ENCODE measurements around the gene C18orf63. TPM values are rescaled to one million over a fixed set of nuclear protein-coding genes. Genes with fewer than 3 reads are reported as not detected.

Gene C18orf63
- total RNA-seq, 6 donors from 2014 or later: under 0.01 to 1.6 (median 0.22) TPM

DNA sequence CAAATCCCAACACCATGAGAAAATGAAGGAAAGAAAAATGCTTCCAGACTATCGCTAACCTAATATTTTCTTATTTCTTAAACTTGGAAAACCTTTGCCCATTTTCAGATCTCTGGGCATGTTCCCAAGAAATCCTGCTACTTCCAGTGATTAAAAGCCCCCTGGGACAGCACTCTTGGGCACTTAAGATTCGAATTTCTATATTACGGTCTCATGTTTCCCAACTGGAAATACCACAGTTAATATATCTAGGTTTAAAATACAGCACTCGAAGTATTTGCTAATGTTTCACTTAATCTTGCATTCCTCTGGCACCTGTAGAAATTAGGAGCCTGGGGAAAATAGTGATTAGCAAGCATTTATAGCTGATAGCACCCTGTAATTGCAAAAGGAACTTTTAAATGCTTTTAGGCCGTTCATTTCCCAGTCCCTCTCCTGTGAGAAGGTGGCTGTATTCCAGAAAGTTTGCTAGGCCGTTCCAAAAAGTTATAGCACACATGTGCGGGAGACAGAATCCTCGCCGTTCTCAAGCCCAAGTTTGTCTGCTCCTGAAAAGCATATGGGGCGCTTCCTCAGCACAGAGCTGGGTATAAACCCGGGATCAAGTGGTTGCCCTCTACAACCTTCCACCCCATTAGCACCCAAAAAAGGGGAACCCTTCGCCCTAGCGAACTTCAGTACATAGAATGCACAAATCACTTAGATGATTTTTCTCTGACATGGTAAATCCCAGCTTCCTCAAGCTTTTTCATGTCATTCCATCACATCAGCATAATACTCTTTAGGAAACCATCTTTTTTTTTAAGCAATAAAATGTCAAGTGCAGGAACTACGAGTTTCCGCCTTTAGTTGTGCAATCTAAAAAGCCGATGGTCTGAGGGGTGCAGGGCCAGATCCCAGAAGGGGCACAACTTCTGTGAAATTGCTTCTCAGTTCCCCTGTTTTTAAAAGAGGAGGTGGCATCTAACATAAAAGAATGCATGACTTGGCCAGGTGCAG lies 80.8 kb downstream of the C18orf63 start:
- Histone ChIP-seq H3K36me3 (no peaks in the 10 kb centered on the region), H3K4me1 (peaks cover 5 to 35% (median 17%) of the 10 kb centered on the region in 4 donors), H3K4me3 (no peak overlapping the region), H3K9me3 (no peaks in the 10 kb centered on the region), H3K27ac (peak overlapping the region in 3 of 4 donors; percentile 17 to 62 (median 36)), H3K27me3 (no peaks in the 10 kb centered on the region)
- no peak for DNase-seq
- ATAC-seq (ENCODE audit: low FRiP score in 2 of 2): peak in 1 of 2 donors; percentile 57
- no peak for TF ChIP-seq POLR2AphosphoS5 (IDR thresholded peaks at IDR 0.05)
- no peak for TF ChIP-seq EP300 (IDR thresholded peaks at IDR 0.05)
- TF ChIP-seq, protein P1, sequence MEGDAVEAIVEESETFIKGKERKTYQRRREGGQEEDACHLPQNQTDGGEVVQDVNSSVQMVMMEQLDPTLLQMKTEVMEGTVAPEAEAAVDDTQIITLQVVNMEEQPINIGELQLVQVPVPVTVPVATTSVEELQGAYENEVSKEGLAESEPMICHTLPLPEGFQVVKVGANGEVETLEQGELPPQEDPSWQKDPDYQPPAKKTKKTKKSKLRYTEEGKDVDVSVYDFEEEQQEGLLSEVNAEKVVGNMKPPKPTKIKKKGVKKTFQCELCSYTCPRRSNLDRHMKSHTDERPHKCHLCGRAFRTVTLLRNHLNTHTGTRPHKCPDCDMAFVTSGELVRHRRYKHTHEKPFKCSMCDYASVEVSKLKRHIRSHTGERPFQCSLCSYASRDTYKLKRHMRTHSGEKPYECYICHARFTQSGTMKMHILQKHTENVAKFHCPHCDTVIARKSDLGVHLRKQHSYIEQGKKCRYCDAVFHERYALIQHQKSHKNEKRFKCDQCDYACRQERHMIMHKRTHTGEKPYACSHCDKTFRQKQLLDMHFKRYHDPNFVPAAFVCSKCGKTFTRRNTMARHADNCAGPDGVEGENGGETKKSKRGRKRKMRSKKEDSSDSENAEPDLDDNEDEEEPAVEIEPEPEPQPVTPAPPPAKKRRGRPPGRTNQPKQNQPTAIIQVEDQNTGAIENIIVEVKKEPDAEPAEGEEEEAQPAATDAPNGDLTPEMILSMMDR (IDR thresholded peaks at IDR 0.05): no peak
- TF ChIP-seq POLR2A (IDR thresholded peaks at IDR 0.05): no peak
- 46 to 56% methylated on average over 16 of the region's 16 CpGs for WGBS, 2 donors

DNA sequence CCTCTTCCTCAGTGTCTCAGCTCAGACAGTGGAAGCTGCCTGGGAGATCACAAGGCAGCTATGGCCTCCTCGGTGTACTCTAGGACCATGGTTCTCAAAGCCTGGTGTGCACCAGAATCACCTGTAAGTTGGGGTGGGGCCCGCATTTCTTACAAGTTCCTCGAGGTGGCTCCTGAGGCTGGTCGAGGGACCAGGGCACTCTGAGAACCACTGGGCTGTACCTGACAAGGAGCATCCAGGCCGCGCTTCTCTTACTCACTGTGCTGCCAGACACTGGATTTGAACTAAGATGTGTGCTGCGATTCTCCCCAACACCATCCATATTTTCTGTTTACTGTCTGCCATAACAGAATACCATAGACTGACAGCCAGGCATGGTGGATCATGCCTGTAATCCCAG lies 81.9 kb downstream of the C18orf63 start:
- Histone ChIP-seq H3K4me3 (no peak overlapping the region), H3K36me3 (no peaks in the 10 kb centered on the region), H3K4me1 (peaks cover 5 to 35% (median 17%) of the 10 kb centered on the region in 4 donors), H3K27ac (no peak overlapping the region), H3K9me3 (no peaks in the 10 kb centered on the region), H3K27me3 (no peaks in the 10 kb centered on the region)
- DNase-seq: no peak
- TF ChIP-seq EP300 (IDR thresholded peaks at IDR 0.05) (no peak), POLR2AphosphoS5 (IDR thresholded peaks at IDR 0.05) (no peak), POLR2A (IDR thresholded peaks at IDR 0.05) (no peak)
- TF ChIP-seq, protein P1 (IDR thresholded peaks at IDR 0.05): no peak
- ATAC-seq (ENCODE audit: low FRiP score in 2 of 2): no peak
- 89 to 91% methylated on average over 6 of the region's 7 CpGs for WGBS, 2 donors

DNA sequence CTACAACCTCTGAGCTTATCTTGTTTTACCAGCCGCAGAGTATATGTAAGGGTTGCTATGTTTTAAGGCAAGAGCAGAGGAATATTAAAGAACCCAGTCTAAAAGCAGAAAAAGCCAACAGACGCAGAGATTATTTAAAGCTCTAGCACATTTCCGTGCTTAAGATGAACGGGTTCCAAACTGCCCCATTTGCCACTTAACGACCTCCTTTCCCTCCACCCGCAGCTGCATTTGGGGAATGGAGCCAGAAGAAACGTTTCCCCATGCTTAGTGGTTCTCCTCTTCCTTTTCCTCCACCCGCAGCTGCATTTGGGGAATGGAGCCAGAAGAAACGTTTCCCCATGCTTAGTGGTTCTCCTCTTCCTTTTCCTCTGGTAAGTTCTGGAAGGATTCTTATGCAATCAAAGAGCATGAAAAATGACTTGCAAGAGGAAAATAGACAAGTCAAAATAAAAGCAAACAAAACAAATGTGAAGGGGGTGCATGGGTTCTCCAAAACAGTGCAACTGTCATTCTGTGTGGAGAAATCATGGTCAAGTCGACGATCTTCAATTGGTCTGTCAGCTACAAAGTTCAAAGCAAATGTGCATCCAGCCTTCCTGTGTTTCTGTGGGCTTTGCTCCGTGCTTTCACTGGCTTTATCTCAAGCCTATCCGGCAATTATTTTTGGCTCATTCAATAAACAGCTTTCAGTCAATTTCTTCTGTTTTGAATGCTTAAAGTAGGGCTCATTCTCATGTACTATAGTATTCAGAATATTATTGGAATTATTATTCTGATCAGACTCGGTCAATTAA lies 83.7 kb downstream of the C18orf63 start:
- Histone ChIP-seq H3K27me3 (no peaks in the 10 kb centered on the region), H3K9me3 (no peaks in the 10 kb centered on the region), H3K4me1 (peaks cover 5 to 35% (median 17%) of the 10 kb centered on the region in 4 donors), H3K4me3 (no peak overlapping the region), H3K27ac (no peak overlapping the region), H3K36me3 (no peaks in the 10 kb centered on the region)
- no peak for DNase-seq
- WGBS, 2 donors: 25% methylated on average over 14 of the region's 14 CpGs
- TF ChIP-seq, protein P1 (IDR thresholded peaks at IDR 0.05): no peak
- TF ChIP-seq POLR2AphosphoS5 (IDR thresholded peaks at IDR 0.05) (no peak), POLR2A (IDR thresholded peaks at IDR 0.05) (no peak), EP300 (IDR thresholded peaks at IDR 0.05) (no peak)
- ATAC-seq (ENCODE audit: low FRiP score in 2 of 2): peak in 1 of 2 donors; percentile 61

DNA sequence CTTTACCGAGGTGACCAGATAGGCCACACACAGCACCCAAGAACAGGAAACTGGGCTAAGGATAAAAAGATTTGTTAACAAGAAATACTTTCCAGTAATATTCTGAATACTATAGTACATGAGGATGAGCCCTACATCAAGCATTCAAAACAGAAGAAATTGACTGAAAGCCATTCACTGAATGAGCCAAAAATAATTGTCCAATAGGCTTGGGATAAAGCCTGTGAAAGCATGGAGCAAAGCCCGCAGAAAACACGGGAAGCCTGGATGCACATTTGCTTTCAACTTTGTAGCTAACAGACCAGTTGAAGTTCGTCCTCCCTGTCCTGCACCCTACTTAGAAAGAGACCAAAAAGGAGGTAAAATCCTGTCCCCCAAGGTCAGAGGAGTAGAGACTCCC lies 85.2 kb downstream of the C18orf63 start:
- DNase-seq: no peak
- 73 to 85% methylated on average over 4 of the region's 4 CpGs for WGBS, 2 donors
- TF ChIP-seq POLR2AphosphoS5 (IDR thresholded peaks at IDR 0.05): no peak
- no peak for TF ChIP-seq POLR2A (IDR thresholded peaks at IDR 0.05)
- TF ChIP-seq, protein P1 (IDR thresholded peaks at IDR 0.05): no peak
- TF ChIP-seq EP300 (IDR thresholded peaks at IDR 0.05): no peak
- Histone ChIP-seq H3K27me3 (no peaks in the 10 kb centered on the region), H3K4me3 (no peak overlapping the region), H3K9me3 (no peaks in the 10 kb centered on the region), H3K4me1 (peaks cover 5 to 30% (median 16%) of the 10 kb centered on the region in 4 donors), H3K36me3 (no peaks in the 10 kb centered on the region), H3K27ac (no peak overlapping the region)
- no peak for ATAC-seq (ENCODE audit: low FRiP score in 2 of 2)

Measured in upper lobe of left lung (tissue), 6 donors.